Measurements from ENCODE around the gene AVPR2.

DNA sequence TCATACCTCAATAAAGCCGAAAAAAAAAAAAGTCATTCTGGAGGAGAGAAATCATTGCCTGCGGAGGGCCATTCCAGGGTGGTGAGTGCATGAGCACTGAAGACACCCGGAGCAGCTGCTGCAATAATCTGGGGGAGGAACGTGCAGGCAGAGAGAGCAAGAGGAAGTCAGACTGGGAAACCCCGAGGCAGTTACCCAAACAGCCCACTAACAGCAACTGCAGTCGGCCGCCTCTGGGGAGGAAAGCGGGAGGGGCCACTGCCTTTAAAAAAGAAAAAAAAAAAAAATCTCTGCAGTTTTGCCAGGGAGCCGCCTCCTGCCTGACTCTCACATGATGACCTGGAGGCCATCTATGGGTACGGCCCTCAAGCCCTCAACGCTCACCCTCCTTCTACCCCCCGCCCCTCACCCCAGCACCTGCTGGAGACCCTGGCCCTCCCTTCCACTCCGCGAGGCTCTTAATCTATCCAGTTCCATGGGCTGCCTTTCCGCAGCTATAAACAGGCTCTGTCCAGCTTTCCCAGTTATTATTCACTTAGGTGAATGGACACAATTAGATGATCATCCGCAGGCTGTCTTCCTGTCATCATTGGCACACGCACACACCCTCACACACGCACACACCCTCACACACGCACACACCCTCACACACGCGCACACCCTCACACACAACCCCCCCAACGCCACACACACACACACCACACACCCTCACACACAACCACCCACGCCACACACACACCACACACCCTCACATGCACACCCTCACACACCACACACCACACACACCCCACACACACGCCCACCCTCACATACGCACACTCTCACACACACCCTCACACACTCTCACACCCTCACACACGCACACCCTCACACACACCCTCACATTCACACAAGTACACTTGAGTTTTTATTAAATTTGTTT lies 3.4 kb upstream of the AVPR2 start:
- no peak for TF ChIP-seq CTCF (IDR thresholded peaks at IDR 0.05; ENCODE audit: poor library complexity, severe bottlenecking)
- TF ChIP-seq TAF1 (IDR thresholded peaks at IDR 0.05; ENCODE audit: low read depth), result no peak
- no peak for TF ChIP-seq EZH2 (IDR thresholded peaks at IDR 0.05; ENCODE audit: borderline replicate concordance, insufficient read depth, low read length, poor library complexity, severe bottlenecking)
- TF ChIP-seq POLR2AphosphoS5 (IDR thresholded peaks at IDR 0.05), result no peak
- TF ChIP-seq EP300 (conservative IDR thresholded peaks at IDR 0.05; ENCODE audit: poor library complexity, severe bottlenecking), result no peak
- TF ChIP-seq, protein P1, sequence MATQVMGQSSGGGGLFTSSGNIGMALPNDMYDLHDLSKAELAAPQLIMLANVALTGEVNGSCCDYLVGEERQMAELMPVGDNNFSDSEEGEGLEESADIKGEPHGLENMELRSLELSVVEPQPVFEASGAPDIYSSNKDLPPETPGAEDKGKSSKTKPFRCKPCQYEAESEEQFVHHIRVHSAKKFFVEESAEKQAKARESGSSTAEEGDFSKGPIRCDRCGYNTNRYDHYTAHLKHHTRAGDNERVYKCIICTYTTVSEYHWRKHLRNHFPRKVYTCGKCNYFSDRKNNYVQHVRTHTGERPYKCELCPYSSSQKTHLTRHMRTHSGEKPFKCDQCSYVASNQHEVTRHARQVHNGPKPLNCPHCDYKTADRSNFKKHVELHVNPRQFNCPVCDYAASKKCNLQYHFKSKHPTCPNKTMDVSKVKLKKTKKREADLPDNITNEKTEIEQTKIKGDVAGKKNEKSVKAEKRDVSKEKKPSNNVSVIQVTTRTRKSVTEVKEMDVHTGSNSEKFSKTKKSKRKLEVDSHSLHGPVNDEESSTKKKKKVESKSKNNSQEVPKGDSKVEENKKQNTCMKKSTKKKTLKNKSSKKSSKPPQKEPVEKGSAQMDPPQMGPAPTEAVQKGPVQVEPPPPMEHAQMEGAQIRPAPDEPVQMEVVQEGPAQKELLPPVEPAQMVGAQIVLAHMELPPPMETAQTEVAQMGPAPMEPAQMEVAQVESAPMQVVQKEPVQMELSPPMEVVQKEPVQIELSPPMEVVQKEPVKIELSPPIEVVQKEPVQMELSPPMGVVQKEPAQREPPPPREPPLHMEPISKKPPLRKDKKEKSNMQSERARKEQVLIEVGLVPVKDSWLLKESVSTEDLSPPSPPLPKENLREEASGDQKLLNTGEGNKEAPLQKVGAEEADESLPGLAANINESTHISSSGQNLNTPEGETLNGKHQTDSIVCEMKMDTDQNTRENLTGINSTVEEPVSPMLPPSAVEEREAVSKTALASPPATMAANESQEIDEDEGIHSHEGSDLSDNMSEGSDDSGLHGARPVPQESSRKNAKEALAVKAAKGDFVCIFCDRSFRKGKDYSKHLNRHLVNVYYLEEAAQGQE (IDR thresholded peaks at IDR 0.05; ENCODE audit: borderline replicate concordance), result no peak
- TF ChIP-seq RAD21 (conservative IDR thresholded peaks at IDR 0.05), result no peak
- no peak for TF ChIP-seq SMC3 (conservative IDR thresholded peaks at IDR 0.05; ENCODE audit: poor library complexity)

Measured in neural cell (in vitro differentiated cells).